Karpas-422 (cell line): ENCODE results near the gene DOCK2. TPM values are rescaled to one million over a fixed set of nuclear protein-coding genes. Genes with fewer than 3 reads are reported as not detected.

ENCODE experiments used
- DNase-seq: peaks from one replicate; pipeline ENCODE4 v3.0.0-alpha.2; 2015
- H2AFZ ChIP-seq: fragments of 200-600 bp; sonication (generic); 2 replicates; pipeline ENCODE4 v1.6.1; 2014; ENCODE audit warnings: antibody characterized with exemption, low read length, mixed read lengths
- H3K27ac ChIP-seq: fragments of 200-600 bp; sonication (generic); 2 replicates; pipeline ENCODE4 v1.5.1; 2014; ENCODE audit warnings: mild to moderate bottlenecking, low read length, moderate library complexity
- H3K27me3 ChIP-seq: fragments of 200-600 bp; sonication (generic); 2 replicates; pipeline ENCODE4 v1.6.1; 2014; ENCODE audit warnings: low read length, mixed read lengths
- H3K36me3 ChIP-seq: fragments of 200-600 bp; sonication (generic); 2 replicates; pipeline ENCODE4 v1.6.1; 2014; ENCODE audit warnings: low read length, mixed read lengths; ENCODE audit not compliant: insufficient read depth
- H3K4me1 ChIP-seq: fragments of 200-600 bp; sonication (generic); 2 replicates; pipeline ENCODE4 v1.6.1; 2014; ENCODE audit warnings: mild to moderate bottlenecking, low read length, mixed read lengths
- H3K4me2 ChIP-seq: fragments of 200-600 bp; sonication (generic); 2 replicates; pipeline ENCODE4 v1.6.1; 2014; ENCODE audit warnings: low read length, low read depth, mild to moderate bottlenecking; ENCODE audit not compliant: poor library complexity, severe bottlenecking
- H3K4me3 ChIP-seq: fragments of 200-600 bp; sonication (generic); 2 replicates; pipeline ENCODE4 v1.5.1; 2014; ENCODE audit warnings: mild to moderate bottlenecking, antibody characterized with exemption, low read length, mixed read lengths
- H3K79me2 ChIP-seq: fragments of 200-600 bp; sonication (generic); 2 replicates; pipeline ENCODE4 v1.6.1; 2014; ENCODE audit warnings: mild to moderate bottlenecking, low read length, mixed read lengths
- H3K9ac ChIP-seq: fragments of 200-600 bp; sonication (generic); 2 replicates; pipeline ENCODE4 v1.6.0; 2014; ENCODE audit warnings: low read length
- H3K9me2 ChIP-seq: fragments of 200-600 bp; sonication (generic), shearing (Covaris generic); replicated peaks from 2 replicates; pipeline ENCODE4 v1.6.0; 2014; ENCODE audit warnings: mild to moderate bottlenecking, low read length, moderate library complexity; ENCODE audit not compliant: insufficient read depth
- H3K9me3 ChIP-seq: fragments of 300-700, 200-600 bp; sonication (generic); 2 replicates; pipeline ENCODE4 v1.6.1; 2014; ENCODE audit warnings: low read length, mixed read lengths
- H4K20me1 ChIP-seq: fragments of 200-600 bp; sonication (generic); 2 replicates; pipeline ENCODE4 v1.6.1; 2014; ENCODE audit warnings: mild to moderate bottlenecking, antibody characterized with exemption, low read length, low read depth; ENCODE audit not compliant: insufficient read depth
- total RNA-seq: library from RNA; depleted of rRNA; stranded (reverse); fragments of >200 nt; shearing (Covaris generic); gene quantifications from 2 replicates; pipeline ENCODE4 v1.2.3, GENCODE V29; 2014; ENCODE audit warnings: low replicate concordance

DOCK2 gene
- total RNA-seq, 1 experiment from 2014 or later, result 255 TPM

GRCh38 chr5:170117736-170118135 is 480.7 kb downstream of the DOCK2 start:
- Histone ChIP-seq H2AFZ (no peak overlapping the region), H3K9ac (no peak overlapping the region), H3K4me1 (peaks cover 11% of the 10 kb centered on the region), H3K9me2 (no peaks in the 10 kb centered on the region), H4K20me1 (no peaks in the 10 kb centered on the region), H3K4me3 (no peak overlapping the region), H3K27ac (no peak overlapping the region), H3K79me2 (no peaks in the 10 kb centered on the region), H3K36me3 (no peaks in the 10 kb centered on the region), H3K4me2 (no peak overlapping the region), H3K9me3 (no peaks in the 10 kb centered on the region), H3K27me3 (no peaks in the 10 kb centered on the region)
- DNase-seq, result no peak

GRCh38 chr5:170120576-170120975 is 483.5 kb downstream of the DOCK2 start:
- Histone ChIP-seq H3K9me2 (no peaks in the 10 kb centered on the region), H3K27ac (no peak overlapping the region), H3K4me3 (no peak overlapping the region), H3K79me2 (no peaks in the 10 kb centered on the region), H3K4me1 (peaks cover 6% of the 10 kb centered on the region), H3K4me2 (no peak overlapping the region), H3K36me3 (no peaks in the 10 kb centered on the region), H4K20me1 (no peaks in the 10 kb centered on the region), H3K9me3 (no peaks in the 10 kb centered on the region), H2AFZ (no peak overlapping the region), H3K27me3 (no peaks in the 10 kb centered on the region), H3K9ac (no peak overlapping the region)
- DNase-seq, result no peak

- Histone ChIP-seq H3K27me3 (no peaks in the 10 kb centered on the region), H3K4me1 (peaks cover 6% of the 10 kb centered on the region), H3K9me2 (no peaks in the 10 kb centered on the region), H3K4me2 (no peak overlapping the region), H3K9ac (no peak overlapping the region), H3K79me2 (no peaks in the 10 kb centered on the region), H3K9me3 (no peaks in the 10 kb centered on the region), H3K4me3 (no peak overlapping the region), H4K20me1 (no peaks in the 10 kb centered on the region), H3K36me3 (no peaks in the 10 kb centered on the region), H2AFZ (no peak overlapping the region), H3K27ac (no peak overlapping the region)
- no peak for DNase-seq
Measured at GRCh38 chr5:170121321-170121720, 484.2 kb downstream of the DOCK2 start.

- Histone ChIP-seq H3K27ac (no peak overlapping the region), H4K20me1 (no peaks in the 10 kb centered on the region), H3K79me2 (no peaks in the 10 kb centered on the region), H3K9me3 (no peaks in the 10 kb centered on the region), H3K9me2 (no peaks in the 10 kb centered on the region), H3K4me2 (no peak overlapping the region), H3K27me3 (no peaks in the 10 kb centered on the region), H3K4me1 (peaks cover 6% of the 10 kb centered on the region; the same call in 1 of the 2 replicates), H2AFZ (no peak overlapping the region), H3K9ac (no peak overlapping the region), H3K4me3 (no peak overlapping the region), H3K36me3 (no peaks in the 10 kb centered on the region)
- no peak for DNase-seq
Measured at GRCh38 chr5:170126061-170126460, 489.0 kb downstream of the DOCK2 start.

- H4K20me1 ChIP-seq, result no peaks in the 10 kb centered on the region
- no peaks in the 10 kb centered on the region for H3K9me3 ChIP-seq
- H3K4me2 ChIP-seq, result no peak overlapping the region
- no peaks in the 10 kb centered on the region for H3K9me2 ChIP-seq
- no peaks in the 10 kb centered on the region for H3K27me3 ChIP-seq
- peaks cover 6% of the 10 kb centered on the region; the same call in 1 of the 2 replicates for H3K4me1 ChIP-seq
- no peak overlapping the region for H3K4me3 ChIP-seq
- H3K27ac ChIP-seq, result no peak overlapping the region
- H3K36me3 ChIP-seq, result no peaks in the 10 kb centered on the region
- DNase-seq, result no peak
- no peaks in the 10 kb centered on the region for H3K79me2 ChIP-seq
- no peak overlapping the region for H2AFZ ChIP-seq
- no peak overlapping the region for H3K9ac ChIP-seq
Measured at GRCh38 chr5:170126626-170127025, 489.6 kb downstream of the DOCK2 start.

- Histone ChIP-seq H2AFZ (no peak overlapping the region), H3K27me3 (no peaks in the 10 kb centered on the region), H3K9me2 (no peaks in the 10 kb centered on the region), H3K9ac (no peak overlapping the region), H3K36me3 (no peaks in the 10 kb centered on the region), H3K4me1 (peaks cover 31% of the 10 kb centered on the region), H3K4me2 (no peak overlapping the region), H3K79me2 (no peaks in the 10 kb centered on the region), H4K20me1 (no peaks in the 10 kb centered on the region), H3K4me3 (no peak overlapping the region), H3K9me3 (no peaks in the 10 kb centered on the region), H3K27ac (no peak overlapping the region)
- DNase-seq, result no peak
Measured at GRCh38 chr5:170131235-170131634, 494.2 kb downstream of the DOCK2 start.

GRCh38 chr5:170132269-170132975 is 495.3 kb downstream of the DOCK2 start:
- H2AFZ ChIP-seq, result no peak overlapping the region; the same call in 1 of the 2 replicates
- DNase-seq, result peak; percentile 57
- H3K4me2 ChIP-seq, result peak overlapping the region; percentile 21

More at GRCh38 chr5:170132269-170132975, 495.3 kb downstream of the DOCK2 start:
- H3K27ac ChIP-seq, result no peak overlapping the region
- H3K79me2 ChIP-seq, result no peaks in the 10 kb centered on the region
- H3K9me3 ChIP-seq, result no peaks in the 10 kb centered on the region
- H3K36me3 ChIP-seq, result no peaks in the 10 kb centered on the region
- no peaks in the 10 kb centered on the region for H4K20me1 ChIP-seq
- no peaks in the 10 kb centered on the region for H3K27me3 ChIP-seq
- H3K4me1 ChIP-seq, result peaks cover 35% of the 10 kb centered on the region
- no peak overlapping the region for H3K4me3 ChIP-seq
- H3K9me2 ChIP-seq, result no peaks in the 10 kb centered on the region
- H3K9ac ChIP-seq, result no peak overlapping the region
